Measurements from ENCODE around the gene GPSM1.
A peak's percentile ranks its signal among the peaks of the same experiment; 100 is the strongest.

The GPSM1 gene, protein sequence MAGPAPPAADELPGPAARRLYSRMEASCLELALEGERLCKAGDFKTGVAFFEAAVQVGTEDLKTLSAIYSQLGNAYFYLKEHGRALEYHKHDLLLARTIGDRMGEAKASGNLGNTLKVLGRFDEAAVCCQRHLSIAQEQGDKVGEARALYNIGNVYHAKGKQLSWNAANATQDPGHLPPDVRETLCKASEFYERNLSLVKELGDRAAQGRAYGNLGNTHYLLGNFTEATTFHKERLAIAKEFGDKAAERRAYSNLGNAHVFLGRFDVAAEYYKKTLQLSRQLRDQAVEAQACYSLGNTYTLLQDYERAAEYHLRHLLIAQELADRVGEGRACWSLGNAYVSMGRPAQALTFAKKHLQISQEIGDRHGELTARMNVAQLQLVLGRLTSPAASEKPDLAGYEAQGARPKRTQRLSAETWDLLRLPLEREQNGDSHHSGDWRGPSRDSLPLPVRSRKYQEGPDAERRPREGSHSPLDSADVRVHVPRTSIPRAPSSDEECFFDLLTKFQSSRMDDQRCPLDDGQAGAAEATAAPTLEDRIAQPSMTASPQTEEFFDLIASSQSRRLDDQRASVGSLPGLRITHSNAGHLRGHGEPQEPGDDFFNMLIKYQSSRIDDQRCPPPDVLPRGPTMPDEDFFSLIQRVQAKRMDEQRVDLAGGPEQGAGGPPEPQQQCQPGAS

DNA sequence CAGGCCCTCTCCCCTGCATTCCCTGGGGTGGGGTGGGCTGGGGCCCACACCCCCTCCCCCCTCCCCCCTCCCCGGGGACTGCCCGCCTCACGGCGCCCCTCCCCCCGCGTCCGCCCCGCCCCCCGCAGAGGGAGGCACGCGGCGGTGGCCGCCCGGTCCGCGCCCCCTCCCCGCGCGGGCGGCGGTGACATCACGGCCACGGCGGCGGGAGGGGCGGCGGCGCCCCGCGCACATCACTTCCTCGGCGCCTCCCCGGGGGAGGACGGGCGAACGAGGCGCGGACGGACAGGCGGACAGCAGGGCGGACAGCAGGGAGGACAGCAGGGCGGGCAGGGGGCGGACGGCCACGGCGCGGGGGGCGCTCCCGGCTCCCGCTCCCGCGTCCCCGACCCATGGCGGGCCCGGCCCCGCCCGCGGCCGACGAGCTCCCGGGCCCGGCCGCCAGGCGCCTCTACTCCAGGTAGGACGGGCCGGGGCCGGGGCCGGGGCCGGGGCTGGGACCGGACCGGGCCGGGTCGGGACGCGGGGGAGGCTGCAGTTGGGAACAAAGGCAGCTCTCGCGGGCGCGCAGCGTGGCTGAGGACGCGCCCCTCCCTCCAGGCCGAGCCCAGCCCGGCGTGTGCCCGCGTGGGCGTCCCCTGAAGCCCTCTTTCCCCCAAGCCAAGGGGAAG lies at the start of gene GPSM1:
Gene GPSM1 (plus strand): TSS at position 236 of the 671 bp plus-strand sequence. CDS start 157 bp downstream, at position 393.
- DNase-seq, result peak; percentile 54

DNA sequence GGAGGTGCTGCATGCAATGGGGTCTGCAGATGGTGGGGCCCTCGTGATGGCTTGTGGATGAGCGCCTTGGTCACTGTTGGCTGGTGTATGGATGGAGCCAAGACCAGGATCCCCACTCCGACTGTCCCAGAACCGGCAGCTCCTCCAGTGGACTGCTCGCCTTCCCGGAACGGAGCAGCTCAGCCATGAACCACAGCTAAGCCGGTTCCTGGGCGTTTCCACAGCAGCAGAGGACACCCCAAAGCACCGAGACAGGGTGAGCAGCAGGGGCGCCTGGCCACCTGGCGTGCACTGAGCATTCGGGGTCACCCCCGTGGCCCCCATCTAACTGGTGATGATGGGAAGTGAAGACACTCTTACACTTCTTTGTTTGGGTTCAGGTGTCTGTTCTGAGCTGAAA lies 49.6 kb upstream of the GPSM1 start:
- no peak for DNase-seq

DNA sequence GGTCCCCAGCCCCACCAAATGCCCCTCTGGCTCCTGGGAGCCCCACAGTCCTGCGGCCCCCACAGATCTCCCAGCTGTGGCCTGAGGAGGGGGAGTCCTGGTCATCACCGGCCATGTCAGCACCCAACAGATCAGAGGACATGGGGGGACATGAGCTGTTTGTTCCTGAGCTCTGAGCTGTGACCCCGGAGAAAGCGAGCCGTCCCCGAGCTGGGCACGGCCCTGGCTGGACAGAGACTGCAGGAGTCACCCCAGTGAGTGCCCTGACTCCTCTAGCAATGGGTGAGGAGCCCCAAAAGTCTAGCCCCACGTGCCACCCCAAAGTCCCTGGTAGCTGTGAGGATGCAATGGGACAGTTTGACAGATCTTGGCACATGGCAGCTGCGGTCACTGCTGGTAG lies 49.1 kb upstream of the GPSM1 start:
- no peak for DNase-seq

DNA sequence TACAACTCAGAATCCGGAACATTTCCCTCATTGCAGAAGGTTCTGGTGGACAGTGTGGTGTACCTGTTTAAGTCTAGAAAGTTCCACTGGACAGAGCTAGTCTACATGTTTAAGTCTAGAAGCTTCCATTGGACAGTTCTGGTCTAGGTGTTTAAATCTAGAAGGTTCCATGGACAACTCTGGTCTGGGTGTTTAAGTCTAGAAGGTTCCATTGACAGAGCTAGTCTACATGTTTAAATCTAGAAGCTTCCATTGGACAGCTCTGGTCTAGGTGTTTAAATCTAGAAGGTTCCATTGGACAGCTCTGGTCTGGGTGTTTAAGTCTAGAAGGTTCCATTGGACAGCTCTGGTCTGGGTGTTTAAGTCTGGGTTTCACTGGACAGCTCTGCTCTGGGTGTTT lies 48.4 kb upstream of the GPSM1 start:
- no peak for DNase-seq

DNA sequence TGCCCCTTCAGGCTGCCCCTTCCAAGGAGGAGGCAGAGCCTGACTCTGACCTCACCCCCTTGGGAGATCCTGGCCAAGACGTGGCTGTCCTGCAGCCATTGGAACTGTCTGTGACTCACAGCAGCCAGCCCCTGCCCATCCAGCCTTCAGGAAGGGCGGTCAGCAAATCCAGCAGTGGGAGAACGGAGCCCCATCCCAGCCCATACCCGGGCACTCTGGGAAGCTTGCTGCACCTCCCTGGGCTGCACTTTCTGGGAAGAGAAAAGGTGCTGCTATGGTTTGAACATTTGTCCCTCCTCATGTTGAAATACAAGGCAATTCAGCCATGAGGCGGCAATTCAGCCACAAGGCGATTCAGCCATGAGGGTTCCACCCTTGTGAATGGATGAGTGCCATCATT lies 47.9 kb upstream of the GPSM1 start:
- no peak for DNase-seq

DNA sequence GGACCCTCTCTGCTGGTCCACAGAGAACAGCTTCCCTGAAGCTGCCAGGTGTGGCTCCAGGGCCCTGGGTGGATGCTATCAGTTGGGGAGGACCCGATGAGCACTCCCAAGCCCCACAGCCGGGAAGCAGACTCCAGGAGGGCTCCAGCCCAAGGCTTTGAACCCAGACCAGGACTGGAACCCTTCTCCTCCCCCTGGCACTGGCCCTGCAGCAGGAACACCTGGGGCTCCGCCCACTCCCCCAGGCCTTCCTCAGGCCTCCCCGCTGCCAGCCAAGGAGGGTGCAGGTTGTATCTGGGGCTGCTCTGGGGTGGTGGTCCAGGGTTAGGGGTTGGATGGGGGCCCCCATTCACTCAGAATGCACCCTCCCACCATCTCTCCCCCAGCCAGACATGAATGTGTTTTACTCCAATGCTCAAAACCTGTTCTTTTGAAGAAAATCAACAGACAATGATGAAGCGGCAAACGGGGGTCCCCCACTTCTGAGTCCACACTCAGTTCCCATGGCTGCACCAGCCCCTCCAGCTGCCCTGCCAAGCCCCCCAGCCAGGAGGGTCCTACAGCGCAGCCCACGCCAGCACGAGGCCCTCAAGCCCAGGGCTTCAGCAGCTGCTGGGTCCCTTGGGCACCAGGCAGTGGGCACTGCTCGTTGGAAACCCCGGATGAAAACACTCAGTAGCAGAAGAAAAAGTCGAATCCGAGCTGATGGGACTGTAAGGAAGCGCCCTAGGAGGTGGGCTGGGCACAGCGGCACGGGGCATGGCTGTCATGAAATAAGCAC lies 46.6 kb upstream of the GPSM1 start:
- no peak for DNase-seq

DNA sequence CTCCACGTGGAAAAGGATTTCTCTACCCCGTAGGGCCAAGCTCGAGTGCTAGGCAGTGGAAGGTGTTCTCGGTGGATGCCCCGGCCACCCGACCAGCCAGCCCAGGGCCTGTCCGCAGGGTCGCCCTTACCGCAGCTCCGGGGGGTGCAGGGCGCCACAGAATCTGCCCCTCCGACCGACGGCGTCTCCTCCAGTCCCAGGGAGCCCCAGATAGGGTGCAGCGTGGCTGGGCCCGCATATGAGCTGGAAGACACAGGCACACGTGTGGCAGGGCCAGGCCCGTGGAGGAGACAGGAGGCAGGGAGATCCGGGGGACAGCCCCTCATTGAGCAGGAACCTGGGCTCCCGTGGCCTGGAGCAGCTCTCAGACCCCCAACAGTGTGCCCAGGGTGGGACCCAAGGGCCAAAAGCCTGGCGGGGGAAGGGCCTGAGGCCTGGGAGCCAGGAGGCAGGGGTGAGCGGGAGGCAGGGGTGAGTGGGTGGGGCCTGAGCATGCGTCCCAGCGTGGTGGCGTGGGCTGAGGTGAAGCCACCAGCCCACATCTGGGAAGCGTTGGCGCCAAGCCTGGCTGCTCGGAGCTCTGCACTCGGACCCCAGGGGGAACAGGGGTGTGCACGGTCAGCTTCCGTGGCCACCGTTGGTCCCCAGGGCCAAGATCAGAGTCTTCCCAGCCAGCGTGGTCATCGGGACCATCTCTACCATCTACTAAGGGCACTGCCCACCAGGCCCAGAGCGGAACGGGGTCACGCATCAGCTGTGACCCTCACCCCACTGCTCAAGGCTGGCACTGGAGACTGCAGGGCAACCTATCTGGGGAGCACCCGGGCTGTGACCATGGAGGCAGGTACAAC lies 45.7 kb upstream of the GPSM1 start:
- DNase-seq, result no peak

DNA sequence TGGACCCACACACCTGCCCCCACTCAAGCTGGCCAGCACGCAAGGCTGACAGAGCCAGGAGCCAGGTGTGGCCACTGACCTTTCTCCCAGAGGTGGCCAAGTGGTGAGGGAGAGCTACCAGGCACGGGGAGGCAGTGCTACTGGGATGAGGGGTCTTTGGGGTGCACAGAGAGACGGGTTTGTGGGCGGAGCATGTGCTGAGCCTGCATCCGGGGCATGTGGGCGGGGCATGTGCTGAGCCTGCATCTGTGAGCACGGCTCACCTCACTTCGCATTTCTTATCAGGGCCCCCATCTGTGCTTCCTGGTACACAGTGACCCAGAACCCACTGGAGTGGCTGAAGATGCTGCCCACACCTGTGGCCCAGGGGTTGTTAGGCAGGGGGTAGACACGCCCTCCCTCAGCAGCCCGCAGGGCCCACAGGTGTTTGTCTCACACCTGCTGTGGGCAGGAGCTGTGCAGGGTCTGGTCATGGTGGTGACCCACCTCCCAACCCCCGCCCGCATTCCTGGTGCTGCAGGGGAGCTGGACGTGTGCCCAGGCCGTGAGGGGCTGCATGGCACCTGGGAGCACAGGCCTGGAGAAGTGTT lies 45.0 kb upstream of the GPSM1 start:
- no peak for DNase-seq

DNA sequence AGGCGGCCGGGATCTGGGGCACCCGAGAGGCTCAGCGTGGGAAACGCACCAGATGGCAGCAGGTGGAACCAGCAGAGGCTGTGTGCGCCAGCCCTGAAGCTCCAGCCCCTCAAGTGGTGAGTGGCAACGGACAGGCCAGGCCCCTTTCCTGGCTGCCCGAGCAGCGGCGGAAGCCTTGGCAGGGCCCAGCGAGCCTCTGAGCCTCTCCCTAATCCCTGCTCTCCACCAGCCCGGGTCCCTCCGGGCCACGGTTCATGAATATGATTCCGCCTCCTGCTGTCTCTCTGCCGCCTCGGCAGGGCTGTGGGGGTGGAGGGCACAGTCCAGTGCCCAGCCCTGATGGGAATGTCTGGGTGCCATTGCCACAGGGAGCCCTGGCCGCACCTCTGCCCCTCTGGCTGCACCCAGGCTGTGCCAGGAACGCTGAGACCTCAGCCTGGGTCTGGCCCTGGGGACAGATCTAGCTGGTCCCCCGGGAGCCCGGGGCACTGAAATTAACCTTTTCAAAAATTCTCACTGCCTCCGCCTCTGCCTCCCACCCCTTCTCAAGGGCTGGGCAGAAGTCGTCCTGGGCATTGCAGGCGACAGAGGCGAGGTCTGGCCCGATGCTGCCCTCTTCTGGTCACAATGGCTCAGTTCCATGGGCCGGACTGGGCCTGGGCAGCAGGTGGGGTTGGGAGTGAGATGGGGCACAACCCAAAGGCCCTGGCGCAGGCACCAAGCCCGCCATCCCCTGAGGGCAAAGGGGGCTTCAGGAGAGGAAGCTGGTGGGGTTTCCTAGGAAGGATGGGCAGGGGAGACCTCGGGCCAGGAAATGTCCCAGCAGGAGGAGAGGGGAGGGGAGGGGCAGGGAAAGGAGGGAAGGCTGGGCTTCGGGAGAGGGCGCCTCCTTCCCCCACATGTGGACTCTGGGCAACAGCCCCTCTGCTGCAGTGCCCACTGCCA lies 43.8 kb upstream of the GPSM1 start:
- peak; percentile 72 for DNase-seq

DNA sequence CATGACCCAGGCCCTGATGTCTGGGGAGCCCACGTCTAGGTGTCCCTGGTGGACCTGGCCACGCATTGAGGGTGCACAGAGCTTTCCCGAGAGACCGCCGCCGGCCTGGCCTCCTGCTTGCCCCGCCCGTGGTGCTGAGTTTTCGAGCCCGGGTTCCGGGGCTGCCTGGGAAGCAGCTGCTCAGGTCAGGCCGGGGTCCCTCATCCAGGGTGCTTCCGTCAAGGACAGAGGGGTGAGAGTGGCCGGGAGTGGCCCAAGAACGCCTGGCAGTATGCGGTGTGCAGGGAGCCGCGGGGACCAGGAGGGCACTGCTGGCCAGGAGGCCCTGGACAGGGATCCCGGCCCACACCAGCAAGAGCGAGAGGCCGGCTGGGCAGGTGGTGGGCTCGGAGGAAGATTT lies 43.0 kb upstream of the GPSM1 start:
- DNase-seq, result no peak

DNA sequence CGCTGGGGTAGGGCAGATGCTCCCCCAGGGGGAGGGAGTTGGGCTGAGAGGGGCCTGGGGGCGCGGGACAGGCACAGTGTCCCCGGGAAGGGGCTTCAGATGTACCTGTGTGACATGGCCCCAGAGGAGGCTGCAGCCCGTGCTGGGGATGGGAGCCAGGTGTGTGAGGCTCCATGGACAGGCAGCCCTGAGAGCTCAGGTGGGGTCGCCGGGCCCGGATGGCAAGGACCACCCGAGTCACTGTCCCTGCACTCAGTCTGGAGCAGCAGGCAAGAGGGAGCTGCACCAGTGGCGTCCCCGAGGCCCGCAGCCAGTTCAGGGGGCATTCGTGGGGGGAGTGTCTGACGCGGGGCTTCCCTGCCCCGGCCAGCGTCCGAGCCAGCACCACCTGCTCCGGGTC lies 42.4 kb upstream of the GPSM1 start:
- no peak for DNase-seq

DNA sequence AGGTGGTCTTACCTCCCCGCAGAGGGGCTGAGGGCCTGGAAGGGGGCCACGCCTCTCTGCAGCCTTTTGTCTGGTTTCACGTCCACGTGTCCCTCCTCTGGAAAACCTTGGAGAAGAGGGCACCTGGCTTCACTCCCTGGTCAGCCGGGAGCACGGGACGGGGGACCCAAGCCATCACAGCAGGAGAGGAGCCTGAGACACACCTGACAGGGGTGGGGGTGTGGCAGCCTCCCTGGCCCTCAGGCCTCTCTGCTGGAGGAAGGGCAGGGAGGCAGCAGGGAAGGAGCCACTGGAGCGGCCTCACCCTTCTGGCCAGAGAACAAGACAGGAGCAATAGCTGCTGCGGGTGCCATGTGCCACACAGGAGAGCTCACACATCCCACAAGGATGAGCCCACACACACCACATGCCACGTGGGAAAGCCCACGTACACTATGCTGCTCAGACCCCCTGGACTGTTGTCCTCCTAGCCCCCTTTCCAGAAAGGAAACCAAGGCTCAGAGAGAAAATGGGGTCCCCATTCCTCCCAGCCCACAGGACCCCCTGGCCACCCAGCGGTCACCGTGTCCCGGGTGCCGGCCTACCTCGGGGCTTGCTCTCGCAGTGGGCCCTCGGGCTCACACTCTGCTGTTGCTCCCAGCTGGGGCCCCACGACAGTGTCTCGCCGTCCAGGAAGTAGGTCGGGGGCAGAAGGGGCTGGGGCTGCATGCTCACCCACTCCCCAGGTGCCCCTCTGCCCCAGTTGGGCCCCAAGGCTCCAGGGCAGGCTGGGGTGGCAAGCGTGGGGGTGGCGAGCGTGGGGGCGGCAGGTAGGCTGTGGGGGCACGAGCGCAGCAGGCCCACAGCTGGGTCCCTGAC lies 41.6 kb upstream of the GPSM1 start:
- no peak for DNase-seq

DNA sequence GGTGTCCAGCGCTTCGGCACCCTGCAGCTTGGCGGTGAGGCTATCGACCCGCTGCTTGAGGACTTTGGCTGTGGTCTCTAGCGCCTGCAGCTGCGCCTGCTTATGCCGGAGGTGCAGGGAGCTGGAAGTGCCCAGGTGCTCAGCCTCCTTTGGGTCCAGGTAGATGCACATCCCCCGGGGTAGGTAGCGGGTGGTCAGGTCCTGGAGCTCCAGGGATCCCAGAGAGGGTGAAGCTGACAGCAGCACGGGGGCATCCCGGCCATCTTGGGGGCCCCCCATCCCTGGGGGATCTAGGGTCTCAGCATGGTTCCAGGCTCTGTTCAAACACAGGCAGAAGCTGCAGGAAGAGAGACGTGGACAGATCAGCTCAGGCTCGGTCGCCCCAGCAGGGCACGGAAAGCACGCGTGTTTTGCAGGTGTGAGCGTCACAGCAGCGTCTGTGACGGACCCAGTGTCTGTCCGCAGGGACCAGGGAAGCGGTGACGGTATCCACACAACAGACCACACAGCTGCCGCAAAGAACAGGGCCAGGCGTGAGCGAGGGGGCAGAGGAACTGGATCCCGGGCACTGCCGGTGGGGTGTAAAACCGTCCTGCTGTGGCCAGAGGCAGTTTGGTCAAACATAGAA lies 40.9 kb upstream of the GPSM1 start:
- DNase-seq, result no peak

DNA sequence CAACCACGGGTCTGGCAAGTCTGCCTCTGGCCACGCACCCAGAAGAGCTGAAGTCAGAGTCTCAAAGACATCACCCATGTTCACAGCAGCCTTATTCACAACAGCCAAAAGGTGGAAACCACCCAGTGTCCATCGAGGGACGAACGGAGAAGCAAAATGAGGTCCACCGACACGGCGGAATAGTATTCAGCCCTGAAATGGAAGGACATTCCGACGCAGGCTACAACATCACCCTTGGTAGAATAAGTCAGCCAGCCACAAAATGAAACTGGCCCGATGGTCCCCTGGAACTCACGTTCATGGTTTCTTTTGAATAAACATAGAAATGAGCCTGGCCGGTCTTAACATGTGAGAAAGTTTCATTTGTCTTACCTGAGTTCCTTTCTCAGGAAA lies 40.4 kb upstream of the GPSM1 start:
- no peak for DNase-seq

DNA sequence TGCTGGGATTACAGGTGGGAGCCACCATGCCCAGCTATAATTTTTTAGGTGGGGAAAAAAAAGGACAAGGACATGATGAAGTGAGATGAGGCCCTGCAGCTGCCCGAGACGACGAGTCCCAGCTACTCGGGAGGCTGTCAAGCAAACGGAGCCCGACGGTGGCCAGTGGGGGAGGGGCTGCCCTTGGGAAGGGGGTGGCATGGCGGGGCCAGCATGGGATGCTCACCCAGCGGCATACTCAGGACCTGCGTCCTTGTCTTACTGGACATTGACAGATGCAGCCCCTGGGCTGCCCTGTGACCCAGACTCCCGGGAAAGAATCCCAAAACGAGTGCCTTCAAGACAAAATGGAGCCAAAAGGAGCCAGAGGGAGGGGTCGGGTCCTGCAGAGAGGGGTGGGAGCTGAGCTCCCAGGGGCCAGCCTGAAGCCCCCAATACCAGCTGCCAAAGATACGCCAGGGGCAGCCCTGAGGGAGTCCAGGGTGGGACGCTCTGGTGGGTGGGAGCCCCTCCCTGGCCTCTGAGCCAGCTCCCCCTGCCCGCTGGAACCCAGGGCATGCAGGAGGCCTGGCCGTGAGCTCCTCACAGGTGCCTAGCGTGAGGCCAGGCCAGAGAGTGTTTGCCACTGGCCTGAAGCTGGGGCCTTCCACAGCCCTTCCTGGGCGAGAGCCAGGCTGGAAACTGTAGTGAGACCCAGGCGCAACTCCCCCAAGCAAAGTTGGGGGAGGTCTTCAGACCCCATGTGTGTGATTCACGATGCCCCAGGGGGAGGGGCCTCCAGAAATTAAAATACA lies 39.2 kb upstream of the GPSM1 start:
- no peak for DNase-seq

DNA sequence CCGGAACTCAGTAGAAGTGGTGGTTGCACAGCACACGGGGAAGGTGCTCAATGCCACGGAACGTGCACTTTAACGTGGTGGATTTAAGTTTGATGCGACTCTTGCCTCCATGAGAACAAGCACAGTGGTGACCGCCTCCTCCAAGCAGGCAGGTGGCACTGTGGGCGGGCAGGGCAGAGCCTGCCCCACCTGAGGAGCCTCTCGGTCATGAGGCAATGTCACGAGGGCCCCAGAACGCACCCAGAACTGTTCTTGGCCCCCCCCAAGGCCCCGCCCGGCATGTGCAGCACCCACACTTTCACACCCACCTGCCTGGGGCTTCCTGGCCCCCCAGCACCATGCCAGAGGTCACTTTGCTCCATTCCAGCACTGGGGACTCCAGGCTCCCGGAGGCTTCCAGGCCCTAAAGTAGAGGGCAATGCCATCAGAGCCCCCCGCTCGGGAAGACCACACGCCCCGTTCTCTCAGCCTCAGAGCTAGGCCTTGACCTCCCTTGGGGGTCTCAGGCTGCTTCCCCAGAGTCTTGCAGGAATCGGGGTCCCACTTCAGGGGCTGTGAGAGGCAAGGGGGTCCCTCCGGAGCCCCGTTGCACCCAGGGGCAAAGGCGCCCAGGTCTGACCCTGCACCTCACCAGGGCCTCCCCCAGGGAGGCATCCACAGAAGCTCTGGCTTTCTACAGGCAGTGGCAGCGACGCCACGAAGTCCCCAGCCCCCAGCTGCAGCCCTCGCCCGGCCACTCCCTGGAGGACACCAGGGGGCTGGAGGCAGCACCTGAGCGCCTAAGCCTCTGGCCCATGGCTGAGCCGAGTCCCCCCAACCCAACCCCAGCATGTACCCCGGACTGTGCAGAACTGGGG lies 37.5 kb upstream of the GPSM1 start:
- no peak for DNase-seq

DNA sequence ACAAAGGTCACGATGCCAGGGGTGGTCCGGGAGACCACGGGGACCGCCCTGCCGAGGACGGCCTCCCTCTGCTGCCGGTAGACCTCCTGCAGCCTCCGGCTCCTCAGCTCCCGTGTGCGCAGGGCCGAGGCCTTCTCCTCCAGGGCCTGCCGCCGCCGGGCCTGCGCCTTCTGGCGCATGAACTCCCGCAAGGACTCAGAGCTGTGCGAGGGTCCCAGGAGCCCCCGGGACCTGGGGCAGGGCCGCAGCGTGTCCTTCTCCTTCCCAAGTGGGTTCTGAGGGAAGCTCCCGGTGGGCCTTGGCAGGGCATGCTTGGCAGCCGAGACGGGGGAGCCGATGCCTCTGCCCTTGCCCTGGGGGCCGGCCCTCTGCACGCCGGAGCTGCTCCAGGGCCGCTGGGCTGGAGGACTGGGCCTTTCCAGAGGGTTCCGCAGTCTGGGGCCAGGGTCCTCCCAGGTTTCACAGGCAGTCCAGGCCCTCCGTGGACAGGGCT lies 36.8 kb upstream of the GPSM1 start:
- DNase-seq, result no peak

Measured in stimulated activated CD4-positive, alpha-beta T cell treated with anti-CD3 and anti-CD28 coated beads, Interleukin-12 subunit alpha, Interleukin-12 subunit beta, amount 100 ng/mL, for 4 hours (primary cell).